Body of pancreas (tissue), 4 donors: ENCODE measurements around the gene GFOD1. TPM values are rescaled to one million over a fixed set of nuclear protein-coding genes. Genes with fewer than 3 reads are reported as not detected.

ENCODE experiments used
- ATAC-seq: fragments of 150-250 bp; one replicate; pipeline ENCODE4 v1.9.1; 2016
- DNase-seq, 4 donors: peaks; one replicate each; pipeline ENCODE4 v3.0.0-alpha.2; 2019
- H3K27ac ChIP-seq, 4 donors: fragments of 200-600 bp; sonication (generic); 1 replicate in 3 of 4; 2 replicates in 1 of 4; pipeline versions ENCODE4 v1.5.1 to v1.6.1; 2016 to 2019; ENCODE audit warnings: mild to moderate bottlenecking in 1 of 4, mixed read lengths in 1 of 4, moderate library complexity in 1 of 4
- H3K27me3 ChIP-seq, 2 donors: fragments of 200-600 bp; sonication (generic); one replicate each; pipeline ENCODE4 v1.6.0; 2016; ENCODE audit warnings: mild to moderate bottlenecking in 1 of 2
- H3K36me3 ChIP-seq, 2 donors: fragments of 200-600 bp; sonication (generic); replicated peaks in 1 of 2; 2 replicates each; pipeline ENCODE4 v1.5.1; 2016; ENCODE audit warnings: low read depth in 2 of 2; ENCODE audit not compliant: insufficient read depth in 1 of 2
- H3K4me1 ChIP-seq: fragments of 200-600 bp; sonication (generic); one replicate; pipeline ENCODE4 v1.6.0; 2016
- H3K4me3 ChIP-seq, 2 donors: fragments of 200-600 bp; sonication (generic); 1 replicate in 1 of 2; 2 replicates in 1 of 2; pipeline ENCODE4 v1.5.1; 2016 to 2019
- H3K9me3 ChIP-seq, 3 donors: fragments of 200-600 bp; sonication (generic); 1 replicate in 2 of 3; 2 replicates in 1 of 3; pipeline ENCODE4 v1.5.1; 2016
- CTCF ChIP-seq, 7 experiments: fragments of 450-650 bp in 4 of 7; fragments of 200-600 bp in 3 of 7; sonication (generic) in 3 of 7; IDR thresholded peaks; one replicate each; pipeline ENCODE4 v1.5.1; 2016 to 2019; ENCODE audit warnings: antibody characterized with exemption in 7 of 7
- POLR2A ChIP-seq, 3 donors: fragments of 450-650 bp; IDR thresholded peaks; one replicate each; pipeline ENCODE4 v1.6.1; 2016; ENCODE audit warnings: antibody characterized with exemption in 3 of 3, mild to moderate bottlenecking in 2 of 3
- WGBS, 2 donors: methylation state at CpG; one replicate each; pipeline ENCODE4 v1.1.5; 2017; 5-methylcytosine and 5-hydroxymethylcytosine counted together
- intact Hi-C: fragments of 100-400 bp; cut with DNase I; formaldehyde crosslinking; loops from one replicate; pipeline ENCODE4 v1.15.1; 2023
- total RNA-seq, 2 donors: library from RNA; depleted of rRNA; stranded (reverse); fragments of >200 nt; gene quantifications; one replicate each; pipeline ENCODE4 v1.1.0, GENCODE V29; 2016

GFOD1 gene
- total RNA-seq, 2 donors from 2014 or later: 4.3 to 5.2 TPM

DNA sequence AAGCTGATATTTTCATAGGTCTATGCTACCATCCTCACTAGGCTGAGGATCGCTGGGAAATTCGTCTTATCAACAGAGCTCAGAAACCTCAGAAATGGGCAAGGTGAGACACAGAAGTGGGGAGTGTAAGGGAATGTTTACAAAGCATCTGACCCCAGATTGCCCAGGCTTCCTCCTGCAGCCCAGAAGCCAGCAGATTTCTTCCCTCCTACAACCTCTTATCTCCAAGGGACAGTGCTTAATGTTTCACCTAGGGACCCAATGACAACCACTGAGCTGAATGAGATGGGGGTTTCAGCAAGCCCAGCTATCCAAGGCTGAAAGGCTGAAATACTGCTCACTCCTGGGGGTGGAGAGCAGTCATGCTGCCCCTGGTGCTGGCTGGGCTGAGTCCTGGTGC is 106.6 kb downstream of the GFOD1 start:
- Histone ChIP-seq H3K36me3 (no peaks in the 10 kb centered on the region), H3K4me1 (peaks cover 21% of the 10 kb centered on the region), H3K27me3 (no peaks in the 10 kb centered on the region), H3K4me3 (no peak overlapping the region), H3K9me3 (no peaks in the 10 kb centered on the region), H3K27ac (no peak overlapping the region)
- intact Hi-C loops: no loop called here
- TF ChIP-seq POLR2A (IDR thresholded peaks at IDR 0.05) (no peak), CTCF (IDR thresholded peaks at IDR 0.05) (no peak)
- WGBS, 2 donors: 69 to 85% methylated on average over 2 of the region's 2 CpGs
- DNase-seq: no peak
- ATAC-seq: no peak

- no peaks in the 10 kb centered on the region for H3K9me3 ChIP-seq
- H3K4me3 ChIP-seq: no peak overlapping the region
- H3K27ac ChIP-seq: peak overlapping the region in 1 of 4 donors; percentile 2
- ATAC-seq (peak; percentile 46), DNase-seq (peak; percentile 54 to 79 (median 72))
- WGBS, 2 donors: 34 to 46% methylated on average over 7 to 9 of the region's 9 CpGs
- TF ChIP-seq CTCF (IDR thresholded peaks at IDR 0.05) (peak in 6 of 7 experiments; percentile 10 to 68 (median 46)), POLR2A (IDR thresholded peaks at IDR 0.05) (no peak)
- intact Hi-C loops: no loop called here
- no peaks in the 10 kb centered on the region for H3K36me3 ChIP-seq
- no peaks in the 10 kb centered on the region for H3K27me3 ChIP-seq
- peaks cover 20% of the 10 kb centered on the region for H3K4me1 ChIP-seq
Observed at GRCh38 chr6:13378669-13379590, 108.5 kb downstream of the GFOD1 start.

DNA sequence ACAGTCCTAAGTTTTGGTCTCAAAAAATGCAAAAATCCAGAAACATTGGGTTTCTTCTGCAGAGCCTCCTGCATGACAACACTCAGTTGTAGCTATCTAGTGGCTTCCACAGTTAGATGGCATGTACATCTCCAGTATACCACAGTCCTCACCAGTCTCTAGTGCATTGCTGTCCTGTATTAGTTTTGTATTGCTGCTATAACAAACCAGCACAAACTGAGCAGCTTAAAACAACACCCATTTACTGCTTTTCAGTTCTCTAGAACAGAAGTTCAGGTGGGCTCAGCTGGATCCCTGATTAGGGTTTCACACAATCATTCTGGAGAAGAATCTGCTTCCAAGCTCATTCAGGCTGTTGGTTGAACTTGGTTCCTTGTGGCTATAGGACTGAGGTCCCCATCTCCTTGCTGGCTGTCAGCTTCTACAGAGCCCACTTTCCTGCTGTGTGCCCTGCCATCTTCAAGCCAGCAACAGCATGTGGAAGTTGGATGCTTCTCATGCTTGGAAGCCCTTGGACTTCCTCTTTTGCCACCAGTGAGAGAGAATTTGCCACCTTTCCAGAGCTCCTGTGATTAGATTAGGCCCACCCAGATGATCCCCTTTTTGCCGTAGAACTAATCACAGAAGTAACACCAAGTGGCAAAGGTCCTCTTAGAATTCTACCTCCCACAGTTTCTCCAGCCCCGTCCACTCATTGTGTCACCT is 110.2 kb downstream of the GFOD1 start:
- peaks cover 12% of the 10 kb centered on the region for H3K4me1 ChIP-seq
- intact Hi-C loops: no loop called here
- H3K27me3 ChIP-seq: no peaks in the 10 kb centered on the region
- H3K36me3 ChIP-seq: no peaks in the 10 kb centered on the region
- no peak overlapping the region for H3K4me3 ChIP-seq
- DNase-seq (no peak), ATAC-seq (no peak)
- no peak overlapping the region for H3K27ac ChIP-seq
- 87 to 97% methylated on average over 2 of the region's 2 CpGs for WGBS, 2 donors
- H3K9me3 ChIP-seq: no peaks in the 10 kb centered on the region
- no peak for TF ChIP-seq POLR2A (IDR thresholded peaks at IDR 0.05)
- TF ChIP-seq CTCF (IDR thresholded peaks at IDR 0.05): no peak

DNA sequence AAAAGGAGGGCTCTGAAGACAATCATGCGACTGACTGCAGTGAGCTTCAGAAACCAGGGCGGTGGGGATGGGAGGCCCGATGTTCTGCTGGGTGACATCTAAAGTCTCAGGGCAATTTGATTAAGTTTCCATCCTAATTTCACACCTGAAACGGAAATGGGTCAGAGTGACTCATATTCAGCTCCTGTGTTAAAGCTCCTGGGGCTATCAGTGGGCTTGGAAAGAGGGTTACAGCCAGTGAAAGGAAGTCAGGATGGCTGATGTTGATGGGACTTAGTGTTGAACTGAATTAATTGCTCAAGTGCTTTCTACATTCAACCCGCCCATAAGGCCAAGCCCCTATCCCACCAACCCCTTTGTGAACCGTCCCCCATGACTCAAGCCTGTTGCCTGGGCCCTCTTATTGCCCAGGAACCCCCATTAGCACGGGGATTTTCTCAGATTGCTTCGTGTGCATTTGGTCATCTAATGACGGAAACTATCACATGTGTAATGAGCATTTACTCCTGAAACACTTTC is 112.0 kb downstream of the GFOD1 start:
- intact Hi-C loops: no loop called here
- no peak overlapping the region for H3K27ac ChIP-seq

More for the DNA sequence above, 112.0 kb downstream of the GFOD1 start:
- DNase-seq (no peak), ATAC-seq (no peak)
- H3K4me3 ChIP-seq: no peak overlapping the region
- no peaks in the 10 kb centered on the region for H3K36me3 ChIP-seq
- 76 to 82% methylated on average over 9 of the region's 9 CpGs for WGBS, 2 donors
- H3K27me3 ChIP-seq: no peaks in the 10 kb centered on the region
- peaks cover 12% of the 10 kb centered on the region for H3K4me1 ChIP-seq
- no peaks in the 10 kb centered on the region for H3K9me3 ChIP-seq
- no peak for TF ChIP-seq CTCF (IDR thresholded peaks at IDR 0.05)
- TF ChIP-seq POLR2A (IDR thresholded peaks at IDR 0.05): no peak
